HepG2 (cell line): ENCODE measurements around the gene NELL1.

Source experiments
- ARHGAP35 ChIP-seq: sonication (generic); formaldehyde crosslinking; IDR thresholded peaks from 2 replicates; pipeline ENCODE4 v1.9.0; 2022; ENCODE audit warnings: mild to moderate bottlenecking, inconsistent platforms, moderate library complexity, missing genetic modification reagents, borderline replicate concordance
- CTCF ChIP-seq: sonication (generic); formaldehyde crosslinking; IDR thresholded peaks from 2 replicates; pipeline ENCODE4 v1.5.0; 2020; ENCODE audit warnings: mild to moderate bottlenecking, missing genetic modification reagents, moderate library complexity
- IKZF4 ChIP-seq: sonication (generic); formaldehyde crosslinking; IDR thresholded peaks from 2 replicates; pipeline ENCODE4 v1.5.1; 2020; ENCODE audit warnings: borderline replicate concordance, mild to moderate bottlenecking, low read depth, missing genetic modification reagents; ENCODE audit errors: not compliant biosample characterization
- IRF9 ChIP-seq: sonication (generic); formaldehyde crosslinking; IDR thresholded peaks from 2 replicates; pipeline ENCODE4 v1.8.0; 2022; ENCODE audit warnings: missing genetic modification reagents, mild to moderate bottlenecking, borderline replicate concordance
- LCORL ChIP-seq, 2 experiments: fragments of 450-650 bp in 1 of 2; sonication (generic) in 1 of 2; formaldehyde crosslinking in 1 of 2; IDR thresholded peaks; 2 replicates each; pipeline versions ENCODE4 v1.5.0 to v1.6.1; 2017 to 2020; ENCODE audit warnings: antibody characterized with exemption in 1 of 2, missing genetic modification reagents in 1 of 2
- NFRKB ChIP-seq: fragments of 450-650 bp; IDR thresholded peaks from 2 replicates; pipeline ENCODE4 v1.6.1; 2017
- POLR2AphosphoS5 ChIP-seq: IDR thresholded peaks from 2 replicates; pipeline ENCODE4 v1.6.1; 2012; ENCODE audit warnings: low read depth, low read length
- RFX3 ChIP-seq: IDR thresholded peaks from 2 replicates; pipeline ENCODE4 v1.6.1; 2016; ENCODE audit warnings: missing biosample characterization, missing genetic modification reagents
- TCF7L2 ChIP-seq: IDR thresholded peaks from 2 replicates; pipeline ENCODE4 v1.6.1; 2011; ENCODE audit warnings: mild to moderate bottlenecking, low read depth, low read length, moderate library complexity
- ZBTB49 ChIP-seq: sonication (generic); formaldehyde crosslinking; IDR thresholded peaks from 2 replicates; pipeline ENCODE4 v1.4.0; 2020; ENCODE audit warnings: missing genetic modification reagents, borderline replicate concordance
- ZFX ChIP-seq: sonication (generic); formaldehyde crosslinking; IDR thresholded peaks from 2 replicates; pipeline ENCODE4 v1.4.0; 2020; ENCODE audit warnings: mild to moderate bottlenecking, low read depth, missing genetic modification reagents, moderate library complexity
- ZNF784 ChIP-seq: sonication (generic); formaldehyde crosslinking; IDR thresholded peaks from 2 replicates; pipeline ENCODE4 v1.5.1; 2020; ENCODE audit warnings: missing genetic modification reagents, mild to moderate bottlenecking, borderline replicate concordance

GRCh38 chr11:20835561-20835960 lies 166.2 kb downstream of the NELL1 start:
- TF ChIP-seq IRF9 (CRISPR knock-in tag) (no peak), CTCF (CRISPR knock-in tag) (no peak), ZFX (CRISPR knock-in tag) (no peak), POLR2AphosphoS5 (no peak), RFX3 (CRISPR knock-in tag) (no peak), LCORL (IDR thresholded peaks at IDR 0.05) (no peak), LCORL (CRISPR knock-in tag; IDR thresholded peaks at IDR 0.05) (no peak), IKZF4 (CRISPR knock-in tag) (no peak), ARHGAP35 (no peak), ZBTB49 (CRISPR knock-in tag) (no peak), TCF7L2 (no peak), NFRKB (no peak), ZNF784 (CRISPR knock-in tag) (no peak)
